OCI-M1 (cell line): Measurements from ENCODE around the gene PCDHB11.
"Not testable (repeated sequence)": the region's sequence is repeated elsewhere in the genome, so short reads cannot be mapped to it uniquely, and the experiment has no call there.

Source experiments
- DNase-seq: peaks from one replicate; lab custom pipeline; 2025; lab: John Stamatoyannopoulos, UW

Gene PCDHB11

DNA sequence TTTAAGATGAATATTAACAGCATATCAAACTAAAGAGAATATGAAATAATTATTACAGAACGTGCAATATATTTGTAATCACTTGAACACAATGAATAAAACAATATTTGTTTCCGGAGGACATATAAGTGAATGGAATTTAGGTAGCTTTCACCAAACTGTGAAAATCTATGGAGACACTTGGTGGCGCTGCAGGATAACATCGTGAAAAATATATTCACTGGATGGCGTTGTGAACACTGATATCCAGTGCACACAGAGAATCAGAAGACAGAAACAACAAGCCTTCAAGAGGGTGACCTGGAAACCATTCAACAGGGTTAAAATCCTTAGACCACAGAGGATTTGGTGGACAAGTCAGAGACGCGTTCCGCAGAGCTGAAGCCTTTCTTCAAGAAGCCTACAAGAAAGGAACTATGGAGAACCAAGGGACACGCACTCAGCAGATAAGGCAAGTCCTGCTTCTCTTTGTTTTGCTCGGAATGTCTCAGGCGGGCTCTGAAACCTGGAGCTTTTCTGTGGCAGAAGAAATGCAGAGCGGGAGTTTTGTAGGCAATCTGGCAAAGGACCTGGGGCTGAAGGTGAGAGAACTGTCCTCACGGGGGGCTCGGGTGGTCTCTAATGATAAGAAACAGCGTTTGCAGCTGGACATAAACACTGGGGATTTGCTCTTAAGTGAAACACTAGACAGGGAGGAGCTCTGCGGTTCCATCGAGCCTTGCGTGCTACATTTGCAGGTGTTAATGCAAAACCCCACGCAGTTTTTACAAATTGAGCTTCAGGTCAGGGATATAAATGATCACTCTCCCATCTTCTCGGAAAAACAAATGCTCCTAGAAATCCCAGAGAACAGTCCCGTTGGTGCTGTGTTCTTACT lies at the start of gene PCDHB11:
PCDHB11 (plus strand) TSS at position 269 of the 877 bp plus-strand sequence; CDS start at position 417, 148 bp downstream.
- peak; percentile 59 for DNase-seq

DNA sequence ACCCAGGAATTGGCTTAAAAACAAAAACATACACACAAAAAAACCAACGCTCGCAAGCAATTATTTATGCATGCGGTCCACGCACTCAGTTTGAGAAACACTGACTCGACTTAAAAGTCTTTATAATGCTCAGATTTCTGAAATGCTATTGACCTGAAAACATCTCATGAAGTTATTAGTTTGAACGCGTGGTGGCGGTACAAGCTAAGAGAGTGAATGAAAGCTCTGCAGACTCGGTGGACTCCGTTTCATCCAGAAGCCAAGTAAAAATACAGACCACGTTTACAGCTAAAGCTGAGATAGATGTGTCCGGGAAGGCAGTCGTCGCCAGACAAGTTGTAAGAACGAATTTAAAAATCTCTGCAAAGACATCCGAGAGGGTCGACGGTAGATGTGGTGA lies 49.6 kb upstream of the PCDHB11 start, which contains the start of gene PCDHB6:
PCDHB6 (plus strand) TSS at position 246 of the 400 bp plus-strand sequence. CDS start 201 bp downstream, outside the sequence.
- DNase-seq = peak; percentile 12

DNA sequence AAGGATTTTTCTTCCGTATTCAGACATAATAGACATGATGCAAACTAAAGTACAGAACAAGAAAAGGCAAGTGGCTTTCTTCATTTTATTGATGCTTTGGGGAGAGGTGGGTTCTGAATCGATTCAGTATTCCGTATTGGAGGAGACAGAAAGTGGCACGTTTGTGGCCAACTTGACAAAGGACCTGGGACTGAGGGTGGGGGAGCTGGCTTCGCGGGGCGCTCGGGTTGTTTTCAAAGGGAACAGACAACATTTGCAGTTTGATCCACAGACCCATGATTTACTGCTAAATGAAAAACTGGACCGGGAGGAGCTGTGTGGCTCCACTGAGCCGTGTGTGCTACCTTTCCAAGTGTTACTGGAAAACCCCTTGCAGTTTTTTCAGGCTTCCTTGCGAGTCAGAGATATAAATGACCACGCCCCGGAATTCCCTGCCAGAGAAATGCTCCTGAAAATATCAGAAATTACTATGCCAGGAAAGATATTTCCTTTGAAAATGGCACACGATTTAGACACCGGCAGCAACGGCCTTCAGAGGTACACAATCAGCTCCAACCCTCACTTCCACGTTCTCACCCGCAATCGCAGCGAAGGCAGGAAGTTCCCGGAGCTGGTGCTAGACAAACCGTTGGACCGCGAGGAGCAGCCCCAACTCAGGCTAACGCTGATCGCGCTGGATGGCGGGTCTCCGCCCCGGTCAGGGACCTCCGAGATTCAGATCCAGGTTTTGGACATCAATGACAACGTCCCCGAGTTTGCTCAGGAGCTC lies 49.0 kb upstream of the PCDHB11 start:
- no peak for DNase-seq

DNA sequence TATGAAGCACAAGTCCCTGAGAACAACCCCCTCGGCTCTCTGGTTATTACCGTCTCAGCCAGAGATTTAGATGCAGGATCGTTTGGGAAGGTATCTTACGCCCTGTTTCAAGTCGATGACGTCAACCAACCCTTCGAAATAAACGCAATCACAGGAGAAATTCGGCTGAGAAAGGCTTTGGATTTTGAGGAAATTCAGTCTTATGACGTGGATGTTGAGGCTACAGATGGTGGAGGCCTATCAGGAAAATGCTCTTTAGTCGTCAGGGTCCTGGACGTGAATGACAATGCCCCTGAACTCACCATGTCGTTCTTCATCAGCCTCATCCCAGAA lies 48.5 kb upstream of the PCDHB11 start:
- DNase-seq = no peak

GRCh38 chr5:141151632-141152031 lies 47.8 kb upstream of the PCDHB11 start:
- not testable (repeated sequence) for DNase-seq

DNA sequence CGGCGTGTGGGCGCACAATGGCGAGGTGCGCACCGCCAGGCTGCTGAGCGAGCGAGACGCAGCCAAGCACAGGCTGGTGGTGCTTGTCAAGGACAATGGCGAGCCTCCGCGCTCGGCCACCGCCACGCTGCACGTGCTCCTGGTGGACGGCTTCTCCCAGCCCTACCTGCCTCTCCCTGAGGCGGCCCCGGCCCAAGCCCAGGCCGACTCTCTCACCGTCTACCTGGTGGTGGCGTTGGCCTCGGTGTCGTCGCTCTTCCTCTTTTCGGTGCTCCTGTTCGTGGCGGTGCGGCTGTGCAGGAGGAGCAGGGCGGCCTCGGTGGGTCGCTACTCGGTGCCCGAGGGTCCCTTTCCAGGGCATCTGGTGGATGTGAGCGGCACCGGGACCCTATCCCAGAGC lies 47.3 kb upstream of the PCDHB11 start:
- not testable (repeated sequence) for DNase-seq

GRCh38 chr5:141155540-141156374 lies 43.7 kb upstream of the PCDHB11 start:
- peak; percentile 29 for DNase-seq

DNA sequence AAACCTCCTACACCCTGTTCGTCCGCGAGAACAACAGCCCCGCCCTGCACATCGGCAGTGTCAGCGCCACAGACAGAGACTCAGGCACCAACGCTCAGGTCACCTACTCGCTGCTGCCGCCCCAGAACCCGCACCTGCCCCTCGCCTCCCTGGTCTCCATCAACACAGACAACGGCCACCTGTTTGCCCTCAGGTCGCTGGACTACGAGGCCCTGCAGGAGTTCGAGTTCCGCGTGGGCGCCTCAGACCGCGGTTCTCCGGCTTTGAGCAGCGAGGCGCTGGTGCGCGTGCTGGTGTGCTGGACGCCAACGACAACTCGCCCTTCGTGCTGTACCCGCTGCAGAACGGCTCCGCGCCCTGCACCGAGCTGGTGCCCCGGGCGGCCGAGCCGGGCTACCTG lies 42.1 kb upstream of the PCDHB11 start:
- DNase-seq = not testable (repeated sequence)

GRCh38 chr5:141157901-141158300 lies 41.5 kb upstream of the PCDHB11 start:
- DNase-seq = not testable (repeated sequence)

DNA sequence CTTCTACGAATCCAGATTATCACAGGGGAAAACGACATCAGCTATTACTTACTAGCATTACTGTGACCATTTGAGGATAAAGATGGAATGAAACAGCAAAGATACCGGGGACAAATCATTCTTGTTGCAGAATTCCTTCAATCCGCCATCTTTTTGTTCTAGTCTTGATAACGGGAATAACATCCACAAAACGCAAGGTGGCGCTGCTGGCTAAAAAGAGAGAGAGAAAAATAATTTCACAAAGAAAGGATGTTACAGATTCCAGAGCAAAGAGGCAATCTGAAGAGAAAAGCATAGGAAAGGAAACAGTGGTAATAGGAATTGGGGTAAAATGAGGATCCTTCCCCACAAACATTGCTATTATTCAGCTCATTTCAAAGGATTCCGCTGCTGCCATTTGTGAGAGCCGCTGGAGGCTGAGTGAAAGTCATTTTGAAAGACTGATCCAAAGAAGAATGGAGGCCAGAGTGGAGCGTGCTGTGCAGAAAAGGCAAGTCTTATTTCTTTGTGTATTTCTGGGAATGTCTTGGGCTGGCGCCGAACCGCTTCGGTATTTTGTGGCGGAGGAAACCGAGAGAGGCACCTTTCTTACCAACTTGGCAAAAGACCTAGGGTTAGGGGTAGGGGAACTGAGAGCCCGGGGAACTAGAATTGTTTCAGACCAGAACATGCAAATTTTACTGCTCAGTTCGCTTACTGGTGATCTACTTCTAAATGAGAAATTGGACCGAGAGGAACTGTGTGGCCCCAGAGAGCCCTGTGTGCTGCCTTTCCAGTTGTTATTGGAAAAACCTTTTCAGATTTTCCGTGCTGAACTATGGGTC lies 26.8 kb upstream of the PCDHB11 start, which contains the start of gene PCDHB7:
PCDHB7 (plus strand) TSS at position 264 of the 824 bp plus-strand sequence; CDS start at position 456, 192 bp downstream.
- DNase-seq = peak; percentile 63

DNA sequence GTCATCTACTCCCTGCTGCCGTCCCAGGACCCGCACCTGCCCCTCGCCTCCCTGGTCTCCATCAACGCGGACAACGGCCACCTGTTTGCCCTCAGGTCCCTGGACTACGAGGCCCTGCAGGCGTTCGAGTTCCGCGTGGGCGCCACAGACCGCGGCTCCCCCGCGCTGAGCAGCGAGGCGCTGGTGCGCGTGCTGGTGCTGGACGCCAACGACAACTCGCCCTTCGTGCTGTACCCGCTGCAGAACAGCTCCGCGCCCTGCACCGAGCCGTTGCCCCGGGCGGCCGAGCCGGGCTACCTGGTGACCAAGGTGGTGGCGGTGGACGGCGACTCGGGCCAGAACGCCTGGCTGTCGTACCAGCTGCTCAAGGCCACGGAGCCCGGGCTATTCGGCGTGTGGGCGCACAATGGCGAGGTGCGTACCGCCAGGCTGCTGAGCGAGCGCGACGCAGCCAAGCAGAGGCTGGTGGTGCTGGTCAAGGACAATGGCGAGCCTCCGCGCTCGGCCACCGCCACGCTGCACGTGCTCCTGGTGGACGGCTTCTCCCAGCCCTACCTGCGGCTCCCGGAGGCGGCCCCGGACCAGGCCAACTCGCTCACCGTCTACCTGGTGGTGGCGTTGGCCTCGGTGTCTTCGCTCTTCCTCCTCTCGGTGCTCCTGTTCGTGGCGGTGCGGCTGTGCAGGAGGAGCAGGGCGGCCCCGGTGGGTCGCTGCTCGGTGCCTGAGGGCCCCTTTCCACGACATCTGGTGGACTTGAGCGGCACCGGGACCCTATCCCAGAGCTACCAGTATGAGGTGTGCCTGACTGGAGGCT lies 24.9 kb upstream of the PCDHB11 start:
- not testable (repeated sequence) for DNase-seq

DNA sequence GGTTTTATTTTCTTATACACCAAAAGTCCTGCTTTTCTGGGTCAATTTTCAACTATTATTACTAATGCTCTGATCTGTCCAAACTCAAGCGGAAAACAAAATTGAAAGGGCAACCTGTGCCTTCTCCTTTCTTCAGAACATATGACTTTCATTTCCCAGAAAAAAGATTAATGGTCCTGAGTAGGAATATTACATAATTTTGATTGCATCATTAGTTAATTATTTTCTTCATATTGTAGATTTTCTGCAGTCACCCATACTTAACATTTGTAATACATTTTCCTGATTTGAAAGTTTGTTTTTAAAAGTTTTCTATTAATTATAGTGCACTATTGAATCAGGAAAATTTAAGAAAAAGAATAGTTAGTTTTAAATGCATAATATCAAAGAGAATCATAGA lies 23.5 kb upstream of the PCDHB11 start:
- no peak for DNase-seq

DNA sequence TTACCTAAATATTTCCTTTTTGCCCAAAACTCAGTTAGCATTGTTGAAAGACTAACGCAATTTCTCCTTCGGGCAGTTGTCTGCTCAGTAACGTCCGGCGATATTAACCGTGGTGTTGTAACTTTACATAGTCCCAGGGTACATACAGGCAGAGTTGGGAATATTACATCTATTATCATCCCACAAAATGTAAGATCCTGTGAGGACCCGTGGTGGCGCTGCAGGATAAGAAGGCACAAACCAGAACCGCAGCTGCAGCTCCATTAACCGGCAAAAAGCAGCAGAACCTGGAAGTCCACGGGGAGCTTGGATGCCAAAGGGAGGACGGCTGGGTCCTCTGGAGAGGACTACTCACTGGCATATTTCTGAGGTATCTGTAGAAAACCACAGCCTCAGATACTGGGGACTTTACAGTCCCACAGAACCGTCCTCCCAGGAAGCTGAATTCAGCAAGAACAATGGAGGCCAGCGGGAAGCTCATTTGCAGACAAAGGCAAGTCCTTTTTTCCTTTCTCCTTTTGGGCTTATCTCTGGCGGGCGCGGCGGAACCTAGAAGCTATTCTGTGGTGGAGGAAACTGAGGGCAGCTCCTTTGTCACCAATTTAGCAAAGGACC lies 21.7 kb upstream of the PCDHB11 start, which contains the start of gene PCDHB8:
PCDHB8 (plus strand) TSS at position 214 of the 615 bp plus-strand sequence; CDS start at position 459, 245 bp downstream.
- peak; percentile 60 for DNase-seq

DNA sequence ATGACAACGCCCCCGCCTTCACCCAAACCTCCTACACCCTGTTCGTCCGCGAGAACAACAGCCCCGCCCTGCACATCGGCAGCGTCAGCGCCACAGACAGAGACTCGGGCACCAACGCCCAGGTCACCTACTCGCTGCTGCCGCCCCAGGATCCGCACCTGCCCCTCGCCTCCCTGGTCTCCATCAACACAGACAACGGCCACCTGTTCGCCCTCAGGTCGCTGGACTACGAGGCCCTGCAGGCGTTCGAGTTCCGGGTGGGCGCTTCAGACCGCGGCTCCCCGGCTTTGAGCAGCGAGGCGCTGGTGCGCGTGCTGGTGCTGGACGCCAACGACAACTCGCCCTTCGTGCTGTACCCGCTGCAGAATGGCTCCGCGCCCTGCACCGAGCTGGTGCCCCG lies 20.1 kb upstream of the PCDHB11 start:
- not testable (repeated sequence) for DNase-seq

GRCh38 chr5:141179876-141180275 lies 19.6 kb upstream of the PCDHB11 start:
- DNase-seq = not testable (repeated sequence)

DNA sequence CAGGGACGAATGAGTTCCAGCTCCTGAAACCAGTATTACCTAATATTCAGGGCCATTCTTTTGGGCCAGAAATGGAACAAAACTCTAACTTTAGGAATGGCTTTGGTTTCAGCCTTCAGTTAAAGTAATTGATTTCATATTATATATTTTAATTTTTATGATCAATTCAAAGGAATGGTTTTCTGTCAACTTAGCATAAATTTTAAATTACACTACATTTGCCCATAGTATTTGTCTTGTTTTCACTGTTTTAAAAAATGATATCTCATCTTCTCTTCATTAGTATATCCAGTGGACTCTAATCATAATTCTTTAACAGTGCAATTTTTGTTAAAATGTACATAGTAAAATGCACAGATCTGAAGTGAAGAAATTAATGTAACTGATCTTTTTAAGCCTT lies 19.1 kb upstream of the PCDHB11 start:
- no peak for DNase-seq

DNA sequence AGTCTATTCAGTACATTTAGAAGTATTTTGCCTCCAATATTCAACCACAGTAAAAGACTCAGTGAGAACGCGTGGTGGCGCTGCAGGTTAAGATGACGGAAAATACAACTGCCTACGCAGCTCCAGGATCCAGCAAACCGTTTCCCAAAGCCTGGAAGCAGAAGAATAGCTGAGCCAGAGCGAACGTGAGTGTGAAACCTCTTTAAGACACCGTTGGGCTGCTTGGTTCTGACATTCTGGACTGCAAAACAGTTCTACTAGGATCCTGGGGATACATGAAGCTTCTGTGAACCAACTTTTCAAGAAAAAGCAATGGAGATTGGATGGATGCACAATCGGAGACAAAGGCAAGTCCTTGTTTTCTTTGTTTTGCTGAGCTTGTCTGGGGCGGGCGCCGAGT lies 17.2 kb upstream of the PCDHB11 start, which contains the start of gene PCDHB16:
PCDHB16 (plus strand) TSS at position 140 of the 400 bp plus-strand sequence; CDS start at position 313, 173 bp downstream.
- peak; percentile 12 for DNase-seq

DNA sequence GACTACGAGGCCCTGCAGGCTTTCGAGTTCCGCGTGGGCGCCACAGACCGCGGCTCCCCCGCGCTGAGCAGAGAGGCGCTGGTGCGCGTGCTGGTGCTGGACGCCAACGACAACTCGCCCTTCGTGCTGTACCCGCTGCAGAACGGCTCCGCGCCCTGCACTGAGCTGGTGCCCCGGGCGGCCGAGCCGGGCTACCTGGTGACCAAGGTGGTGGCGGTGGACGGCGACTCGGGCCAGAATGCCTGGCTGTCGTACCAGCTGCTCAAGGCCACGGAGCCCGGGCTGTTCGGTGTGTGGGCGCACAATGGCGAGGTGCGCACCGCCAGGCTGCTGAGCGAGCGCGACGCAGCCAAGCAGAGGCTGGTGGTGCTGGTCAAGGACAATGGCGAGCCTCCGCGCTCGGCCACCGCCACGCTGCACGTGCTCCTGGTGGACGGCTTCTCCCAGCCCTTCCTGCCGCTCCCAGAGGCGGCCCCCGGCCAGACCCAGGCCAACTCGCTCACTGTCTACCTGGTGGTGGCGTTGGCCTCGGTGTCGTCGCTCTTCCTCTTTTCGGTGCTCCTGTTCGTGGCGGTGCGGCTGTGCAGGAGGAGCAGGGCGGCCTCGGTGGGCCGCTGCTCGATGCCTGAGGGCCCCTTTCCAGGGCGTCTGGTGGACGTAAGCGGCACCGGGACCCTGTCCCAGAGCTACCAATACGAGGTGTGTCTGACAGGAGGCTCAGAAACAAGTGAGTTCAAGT lies 15.1 kb upstream of the PCDHB11 start:
- not testable (repeated sequence) for DNase-seq
